Panc1 (cell line): ENCODE measurements around the gene VAT1. TPM values are rescaled to one million over a fixed set of nuclear protein-coding genes. Genes with fewer than 3 reads are reported as not detected.
"Not testable (repeated sequence)": the region's sequence is repeated elsewhere in the genome, so short reads cannot be mapped to it uniquely, and the experiment has no call there.

Experiments
- ATAC-seq: fragments of 200-7000 bp; cut with Tn5 transposase; 2 replicates; pipeline ENCODE4 v1.9.1; 2020; ENCODE audit warnings: mild to moderate bottlenecking, moderate library complexity
- BruUV-seq: library from RNA; stranded (reverse); fragments of 400-500 nt; replicated peaks from 2 replicates; lab custom pipeline; 2021; lab: Mats Ljungman, UMichigan
- CTCF ChIA-PET: fragments of 300-600 bp; sonication (Branson Sonifier 250); formaldehyde crosslinking; loops from one replicate; lab custom pipeline; 2022; ENCODE audit warnings: antibody characterized with exemption; lab: Charles Lee
- POLR2A ChIA-PET: fragments of 300-600 bp; sonication (Branson Sonifier 250); formaldehyde crosslinking; loops from one replicate; lab custom pipeline; 2022; ENCODE audit warnings: antibody characterized with exemption; lab: Charles Lee
- DNase-seq: peaks from one replicate; pipeline ENCODE4 v3.0.0-alpha.2; 2010; ENCODE audit warnings: low read depth, low spot score
- H3K27ac ChIP-seq: 2 replicates; pipeline ENCODE4 v1.5.1; 2011; ENCODE audit warnings: mild to moderate bottlenecking, low read length, inconsistent platforms
- H3K27me3 ChIP-seq: fragments of 200-500 bp; sonication (Bioruptor generic); 2 replicates; pipeline ENCODE4 v1.6.0; 2014; ENCODE audit warnings: low read length, inconsistent platforms; ENCODE audit not compliant: control insufficient read depth, insufficient read depth
- H3K36me3 ChIP-seq: fragments of 200-500 bp; sonication (Bioruptor generic); 2 replicates; pipeline ENCODE4 v1.5.1; 2014; ENCODE audit warnings: inconsistent platforms, mild to moderate bottlenecking, low read length, moderate library complexity; ENCODE audit not compliant: control insufficient read depth, insufficient read depth
- H3K4me1 ChIP-seq: 2 replicates; pipeline ENCODE4 v1.5.1; 2011; ENCODE audit warnings: inconsistent platforms, mild to moderate bottlenecking, low read length, moderate library complexity; ENCODE audit not compliant: control insufficient read depth, insufficient read depth
- H3K4me3 ChIP-seq, 2 experiments: 2 replicates each; pipeline ENCODE4 v1.5.1; 2011 to 2012; ENCODE audit warnings: low read depth in 2 of 2, low read length in 2 of 2, mild to moderate bottlenecking in 2 of 2, inconsistent platforms in 1 of 2, moderate library complexity in 1 of 2
- H3K9me3 ChIP-seq: fragments of 200-500 bp; sonication (Bioruptor generic); 2 replicates; pipeline ENCODE4 v1.5.1; 2014; ENCODE audit warnings: low read depth, mild to moderate bottlenecking, inconsistent platforms, low read length, moderate library complexity; ENCODE audit not compliant: control insufficient read depth, insufficient read depth
- POLR2AphosphoS5 ChIP-seq: IDR thresholded peaks from 2 replicates; pipeline ENCODE4 v1.6.1; 2012; ENCODE audit warnings: mild to moderate bottlenecking, low read depth, low read length, moderate library complexity
- SIN3A ChIP-seq: IDR thresholded peaks from 2 replicates; pipeline ENCODE4 v1.6.1; 2012; ENCODE audit warnings: low read depth, mild to moderate bottlenecking, low read length, moderate library complexity, borderline replicate concordance; ENCODE audit not compliant: insufficient read depth
- TCF7L2 ChIP-seq: IDR thresholded peaks from 2 replicates; pipeline ENCODE4 v1.6.1; 2011; ENCODE audit warnings: mild to moderate bottlenecking, low read depth, low read length, inconsistent platforms
- in situ Hi-C: cut with HindIII; loops from 2 replicates; pipeline ENCODE4 v1.10.0; 2016; ENCODE audit warnings: low sequenced_read_pairs, low pct_unique_long_range_greater_than_20kb
- intact Hi-C: fragments of 100-400 bp; cut with micrococcal nuclease; formaldehyde crosslinking; loops from one replicate; pipeline ENCODE4 v1.10.0; 2022; ENCODE audit not compliant: unreplicated experiment
- total RNA-seq: library from RNA; stranded (reverse); gene quantifications from one replicate; pipeline ENCODE4 v1.2.1, GENCODE V29; 2021; ENCODE audit not compliant: unreplicated experiment
- TF ChIP-seq, protein P1 (sequence below), 2 experiments: IDR thresholded peaks; 2 replicates each; pipeline ENCODE4 v1.6.1; 2011 to 2012; ENCODE audit warnings: low read depth in 2 of 2, control low read depth in 1 of 2, low read length in 1 of 2, mild to moderate bottlenecking in 1 of 2, moderate library complexity in 1 of 2; ENCODE audit not compliant: insufficient read depth in 1 of 2
- TF ChIP-seq, protein P2 (sequence below): fragments of 450-650 bp; IDR thresholded peaks from 2 replicates; pipeline ENCODE4 v1.5.1; 2017; ENCODE audit warnings: mild to moderate bottlenecking

The VAT1 gene
- total RNA-seq, 1 experiment from 2014 or later = 169 TPM

DNA sequence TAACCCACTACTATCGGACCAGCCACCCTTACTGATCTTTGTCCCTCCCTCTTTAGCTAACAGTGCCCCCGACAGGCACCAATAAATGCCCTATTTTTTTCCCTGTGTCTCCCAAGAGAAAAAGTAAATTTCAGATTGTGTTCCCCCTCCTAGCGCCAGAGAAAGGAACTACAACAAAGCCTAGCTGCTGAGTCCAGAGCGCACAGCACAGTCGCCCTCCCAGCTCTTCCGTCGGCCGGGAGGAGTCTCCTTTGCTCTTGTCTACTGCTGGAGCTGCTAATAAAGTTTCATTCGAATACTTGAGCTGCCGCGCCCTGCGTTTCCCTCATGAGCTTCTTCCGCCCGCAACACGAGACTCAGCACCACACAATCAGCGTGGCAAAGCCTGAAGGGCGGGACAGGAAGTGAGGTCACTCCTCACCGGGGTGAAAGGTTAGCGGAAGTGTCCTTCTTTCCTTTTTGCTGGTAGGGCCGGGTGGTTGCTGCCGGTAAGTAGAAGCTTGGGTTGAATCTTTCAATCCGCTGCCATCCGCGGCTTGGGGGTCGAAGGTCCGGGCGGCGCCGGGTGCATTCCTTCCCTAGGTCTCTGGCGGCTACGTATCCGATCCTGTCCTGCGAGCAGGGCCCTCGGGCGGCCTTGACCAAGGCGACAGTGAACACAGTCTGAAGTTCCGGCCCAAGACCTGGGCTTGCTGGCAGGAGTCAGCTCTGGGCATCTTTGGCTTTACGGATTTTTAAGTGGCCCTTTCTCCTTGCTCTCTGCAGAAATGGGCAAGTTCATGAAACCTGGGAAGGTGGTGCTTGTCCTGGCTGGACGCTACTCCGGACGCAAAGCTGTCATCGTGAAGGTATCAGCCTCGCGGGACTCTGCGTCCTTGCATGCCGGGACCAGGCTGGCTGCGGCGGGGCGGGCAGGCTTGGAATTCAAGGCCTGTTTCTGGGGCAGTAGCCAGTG lies 23.9 kb downstream of the VAT1 start, which contains the start of gene RPL27:
TSS of gene RPL27 (plus strand) at position 436 of the 955 bp plus-strand sequence. CDS start at position 768, 332 bp downstream.
- TF ChIP-seq TCF7L2 = peak; percentile 73
- TF ChIP-seq, protein P1, sequence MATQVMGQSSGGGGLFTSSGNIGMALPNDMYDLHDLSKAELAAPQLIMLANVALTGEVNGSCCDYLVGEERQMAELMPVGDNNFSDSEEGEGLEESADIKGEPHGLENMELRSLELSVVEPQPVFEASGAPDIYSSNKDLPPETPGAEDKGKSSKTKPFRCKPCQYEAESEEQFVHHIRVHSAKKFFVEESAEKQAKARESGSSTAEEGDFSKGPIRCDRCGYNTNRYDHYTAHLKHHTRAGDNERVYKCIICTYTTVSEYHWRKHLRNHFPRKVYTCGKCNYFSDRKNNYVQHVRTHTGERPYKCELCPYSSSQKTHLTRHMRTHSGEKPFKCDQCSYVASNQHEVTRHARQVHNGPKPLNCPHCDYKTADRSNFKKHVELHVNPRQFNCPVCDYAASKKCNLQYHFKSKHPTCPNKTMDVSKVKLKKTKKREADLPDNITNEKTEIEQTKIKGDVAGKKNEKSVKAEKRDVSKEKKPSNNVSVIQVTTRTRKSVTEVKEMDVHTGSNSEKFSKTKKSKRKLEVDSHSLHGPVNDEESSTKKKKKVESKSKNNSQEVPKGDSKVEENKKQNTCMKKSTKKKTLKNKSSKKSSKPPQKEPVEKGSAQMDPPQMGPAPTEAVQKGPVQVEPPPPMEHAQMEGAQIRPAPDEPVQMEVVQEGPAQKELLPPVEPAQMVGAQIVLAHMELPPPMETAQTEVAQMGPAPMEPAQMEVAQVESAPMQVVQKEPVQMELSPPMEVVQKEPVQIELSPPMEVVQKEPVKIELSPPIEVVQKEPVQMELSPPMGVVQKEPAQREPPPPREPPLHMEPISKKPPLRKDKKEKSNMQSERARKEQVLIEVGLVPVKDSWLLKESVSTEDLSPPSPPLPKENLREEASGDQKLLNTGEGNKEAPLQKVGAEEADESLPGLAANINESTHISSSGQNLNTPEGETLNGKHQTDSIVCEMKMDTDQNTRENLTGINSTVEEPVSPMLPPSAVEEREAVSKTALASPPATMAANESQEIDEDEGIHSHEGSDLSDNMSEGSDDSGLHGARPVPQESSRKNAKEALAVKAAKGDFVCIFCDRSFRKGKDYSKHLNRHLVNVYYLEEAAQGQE (IDR thresholded peaks at IDR 0.05; ENCODE audit: insufficient read depth in 1 of 2, low read depth in 2 of 2, low read length in 1 of 2) = no peak
- 0 out of 2 replicates have a peak, but pooled peaks have one; percentile 42 for TF ChIP-seq SIN3A
- TF ChIP-seq, protein P2, sequence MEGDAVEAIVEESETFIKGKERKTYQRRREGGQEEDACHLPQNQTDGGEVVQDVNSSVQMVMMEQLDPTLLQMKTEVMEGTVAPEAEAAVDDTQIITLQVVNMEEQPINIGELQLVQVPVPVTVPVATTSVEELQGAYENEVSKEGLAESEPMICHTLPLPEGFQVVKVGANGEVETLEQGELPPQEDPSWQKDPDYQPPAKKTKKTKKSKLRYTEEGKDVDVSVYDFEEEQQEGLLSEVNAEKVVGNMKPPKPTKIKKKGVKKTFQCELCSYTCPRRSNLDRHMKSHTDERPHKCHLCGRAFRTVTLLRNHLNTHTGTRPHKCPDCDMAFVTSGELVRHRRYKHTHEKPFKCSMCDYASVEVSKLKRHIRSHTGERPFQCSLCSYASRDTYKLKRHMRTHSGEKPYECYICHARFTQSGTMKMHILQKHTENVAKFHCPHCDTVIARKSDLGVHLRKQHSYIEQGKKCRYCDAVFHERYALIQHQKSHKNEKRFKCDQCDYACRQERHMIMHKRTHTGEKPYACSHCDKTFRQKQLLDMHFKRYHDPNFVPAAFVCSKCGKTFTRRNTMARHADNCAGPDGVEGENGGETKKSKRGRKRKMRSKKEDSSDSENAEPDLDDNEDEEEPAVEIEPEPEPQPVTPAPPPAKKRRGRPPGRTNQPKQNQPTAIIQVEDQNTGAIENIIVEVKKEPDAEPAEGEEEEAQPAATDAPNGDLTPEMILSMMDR = peak; percentile 76
- TF ChIP-seq POLR2AphosphoS5 = peak; percentile 90
- ChIA-PET POLR2A (interaction anchor here (0.6 to 1.2 kb wide), 6 partner anchors 9 to 321 kb away, joined by 3 to 9 read pairs (median 4); partner anchors contain the start of genes IFI35, PTGES3L and RUNDC1), CTCF (interaction anchor here (0.6 to 0.7 kb wide), 3 partner anchors 9 to 60 kb away, joined by 3 read pairs; no protein-coding TSS in a partner anchor)
- in situ Hi-C loops (no loop called here), intact Hi-C loops (no loop called here)
- TSS peak; percentile 93 for BruUV-seq
- peak; percentile 94 for DNase-seq
- Histone ChIP-seq H3K27me3 (no peaks in the 10 kb centered on the region), H3K36me3 (peaks cover 17% of the 10 kb centered on the region), H3K4me3 (peak within 1 kb of the TSS; percentile 79 to 96), H3K4me1 (peaks cover 19% of the 10 kb centered on the region), H3K9me3 (no peaks in the 10 kb centered on the region), H3K27ac (peak within 1 kb of the TSS; percentile 92)
- ATAC-seq = peak; percentile 98

DNA sequence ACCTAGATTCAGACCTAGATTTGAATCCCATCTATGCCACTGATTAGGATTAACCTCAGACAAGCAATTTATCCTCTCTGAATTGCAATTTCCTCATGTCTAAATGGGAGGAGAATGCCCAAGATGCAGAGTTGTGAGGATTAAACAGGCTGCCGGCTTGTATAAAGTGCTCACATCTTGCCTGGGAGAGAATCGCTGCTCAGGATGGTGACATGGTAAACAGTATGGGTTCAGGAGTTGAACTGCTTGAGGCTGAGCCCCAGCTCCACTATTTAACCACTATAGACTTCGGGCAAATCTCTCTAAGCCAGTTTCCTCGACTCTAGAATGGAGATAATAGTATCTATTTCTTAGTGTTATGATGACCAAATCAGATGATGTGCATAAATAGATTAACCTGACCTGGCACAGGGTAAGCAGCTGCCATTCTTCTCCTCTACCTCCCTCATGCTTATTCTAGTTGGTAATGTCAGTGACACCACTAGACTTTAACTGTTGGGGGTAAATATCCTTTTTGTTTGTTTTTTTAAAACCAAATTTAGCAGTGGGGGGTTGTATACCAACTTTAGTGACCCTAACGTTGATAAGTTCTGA lies 24.7 kb downstream of the VAT1 start:
- ATAC-seq = no peak
- no TSS peak for BruUV-seq
- DNase-seq = no peak
- Histone ChIP-seq H3K36me3 (peaks cover 17% of the 10 kb centered on the region), H3K27ac (peak overlapping the region; percentile 86), H3K27me3 (no peaks in the 10 kb centered on the region), H3K4me3 (peak overlapping the region; percentile 79 to 96), H3K9me3 (no peaks in the 10 kb centered on the region), H3K4me1 (peaks cover 19% of the 10 kb centered on the region)
- in situ Hi-C loops = no loop called here
- ChIA-PET POLR2A (interaction anchor here (0.6 to 1.2 kb wide), 7 partner anchors 9 to 320 kb away, joined by 3 to 9 read pairs (median 4); partner anchors contain the start of genes IFI35, PTGES3L and RUNDC1), CTCF (no interaction called here)
- intact Hi-C loops = no loop called here
- TF ChIP-seq SIN3A = no peak
- TF ChIP-seq POLR2AphosphoS5 = no peak
- no peak for TF ChIP-seq TCF7L2
- TF ChIP-seq, protein P2 = no peak
- TF ChIP-seq, protein P1 (IDR thresholded peaks at IDR 0.05; ENCODE audit: insufficient read depth in 1 of 2, low read depth in 2 of 2, low read length in 1 of 2) = no peak

- BruUV-seq, intact Hi-C loops, in situ Hi-C loops: not testable (repeated sequence)
Measured at GRCh38 chr17:42993913-42994312, 28.3 kb downstream of the VAT1 start.

More at GRCh38 chr17:42993913-42994312, 28.3 kb downstream of the VAT1 start:
- H3K27me3 ChIP-seq, CTCF ChIA-PET, H3K36me3 ChIP-seq, H3K4me3 ChIP-seq, ATAC-seq, H3K9me3 ChIP-seq, H3K27ac ChIP-seq, DNase-seq: not testable (repeated sequence)
- H3K4me1 ChIP-seq = peaks cover 18% of the 10 kb centered on the region
- POLR2A ChIA-PET = interaction anchor here (0.6 kb wide), 1 partner anchor 19 kb away, joined by 10 read pairs; no protein-coding TSS in a partner anchor
